Nephron (organoid): ENCODE measurements around the gene NUFIP2.

Experiments used
- H3K27ac Mint-ChIP-seq, 3 experiments: 2 replicates each; pipeline ENCODE4 v1.8.0; 2020; ENCODE audit warnings: mixed read lengths in 3 of 3, mild to moderate bottlenecking in 2 of 3, moderate library complexity in 1 of 3
- H3K27me3 Mint-ChIP-seq: 2 replicates; pipeline ENCODE4 v1.8.0; 2021; ENCODE audit warnings: low read depth, mild to moderate bottlenecking, moderate library complexity, mixed read lengths
- H3K36me3 Mint-ChIP-seq: 2 replicates; pipeline ENCODE4 v1.8.0; 2020; ENCODE audit warnings: low read depth, mixed read lengths
- H3K4me1 Mint-ChIP-seq: 2 replicates; pipeline ENCODE4 v1.8.0; 2020; ENCODE audit warnings: mixed read lengths
- H3K4me3 Mint-ChIP-seq, 3 experiments: 2 replicates each; pipeline ENCODE4 v1.8.0; 2020; ENCODE audit warnings: mild to moderate bottlenecking in 3 of 3, mixed read lengths in 3 of 3, moderate library complexity in 2 of 3
- H3K9me3 Mint-ChIP-seq: 2 replicates; pipeline ENCODE4 v1.8.0; 2020; ENCODE audit warnings: mixed read lengths
- CTCF ChIP-seq, 3 experiments: fragments of 200-600 bp; sonication (generic); IDR thresholded peaks; one replicate each; pipeline ENCODE4 v1.5.0; 2021; ENCODE audit warnings: antibody characterized with exemption in 3 of 3; ENCODE audit not compliant: unreplicated experiment in 3 of 3

Gene NUFIP2

DNA sequence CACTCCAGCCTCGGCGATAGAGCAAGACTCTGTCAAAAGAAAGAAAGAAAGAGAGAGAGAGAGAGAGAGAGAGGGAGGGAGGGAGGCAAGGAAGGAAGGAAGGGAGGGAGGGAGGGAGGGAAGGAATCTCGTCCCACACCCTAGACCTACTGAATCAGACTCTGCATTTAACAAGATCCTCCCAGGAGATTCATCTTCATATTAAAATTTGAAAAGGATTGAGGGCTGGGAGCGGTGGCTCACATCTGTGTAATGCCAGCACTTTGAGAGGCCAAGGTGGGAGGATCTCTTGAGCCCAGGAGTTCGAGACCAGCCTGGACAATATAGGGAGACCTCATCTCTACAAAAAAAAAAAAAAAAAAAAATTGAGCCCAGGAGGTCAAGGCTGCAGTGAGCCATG, 33.5 kb upstream of the NUFIP2 start:
- no peak for TF ChIP-seq CTCF (IDR thresholded peaks at IDR 0.05; ENCODE audit: unreplicated experiment in 3 of 3)
- Mint-ChIP-seq H3K9me3 (no peaks in the 10 kb centered on the region), H3K27ac (no peak overlapping the region), H3K36me3 (no peaks in the 10 kb centered on the region), H3K27me3 (no peaks in the 10 kb centered on the region), H3K4me3 (no peak overlapping the region), H3K4me1 (no peaks in the 10 kb centered on the region)

DNA sequence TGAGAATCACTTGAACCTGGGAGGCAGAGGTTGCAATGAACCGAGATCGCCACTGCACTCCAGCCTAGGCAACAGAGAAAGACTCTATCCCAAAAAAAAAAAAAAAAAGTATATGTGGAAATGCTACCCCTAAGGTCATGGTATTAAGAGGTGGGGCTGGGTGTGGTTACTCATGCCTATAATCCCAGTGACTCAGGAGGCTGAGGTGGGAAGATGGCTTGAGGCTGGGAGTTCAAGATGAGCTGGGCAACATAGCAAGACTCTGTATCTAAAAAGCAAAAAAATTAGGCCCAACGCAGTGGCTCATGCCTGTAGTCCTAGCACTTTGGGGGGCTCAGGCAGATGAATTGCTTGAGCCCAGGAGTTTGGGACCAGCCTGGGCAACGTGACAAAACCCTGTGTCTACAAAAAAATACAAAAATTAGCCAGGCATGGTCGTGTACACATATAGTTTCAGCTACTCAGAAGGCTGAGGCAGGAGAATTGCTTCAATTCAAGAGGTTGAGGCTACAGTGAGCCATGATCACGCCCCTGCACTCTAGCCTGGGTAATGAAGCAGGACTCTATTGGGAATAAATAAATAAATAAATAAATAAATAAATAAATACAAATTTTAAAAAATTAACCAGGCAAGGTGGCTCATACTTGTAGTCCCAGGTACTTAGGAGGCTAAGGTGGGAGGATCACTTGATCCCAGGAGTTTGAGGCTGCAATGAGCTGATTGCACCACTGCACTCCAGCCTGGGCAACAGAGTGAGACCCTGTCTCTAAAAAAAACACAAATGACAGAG, 32.3 kb upstream of the NUFIP2 start:
- Mint-ChIP-seq H3K9me3 (no peaks in the 10 kb centered on the region), H3K27me3 (peaks cover under 1% of the 10 kb centered on the region), H3K4me1 (no peaks in the 10 kb centered on the region), H3K4me3 (no peak overlapping the region), H3K36me3 (no peaks in the 10 kb centered on the region), H3K27ac (no peak overlapping the region)
- TF ChIP-seq CTCF (IDR thresholded peaks at IDR 0.05; ENCODE audit: unreplicated experiment in 3 of 3), result no peak

- Mint-ChIP-seq H3K36me3 (no peaks in the 10 kb centered on the region), H3K27me3 (peaks cover 4% of the 10 kb centered on the region), H3K27ac (no peak overlapping the region), H3K4me3 (no peak overlapping the region), H3K9me3 (no peaks in the 10 kb centered on the region), H3K4me1 (no peaks in the 10 kb centered on the region)
- no peak for TF ChIP-seq CTCF (IDR thresholded peaks at IDR 0.05; ENCODE audit: unreplicated experiment in 3 of 3)
These were observed 28.4 kb upstream of the NUFIP2 start for GRCh38 chr17:29322363-29322762.

- H3K36me3 Mint-ChIP-seq, result no peaks in the 10 kb centered on the region
- no peaks in the 10 kb centered on the region for H3K27me3 Mint-ChIP-seq
- no peak overlapping the region for H3K27ac Mint-ChIP-seq
- no peaks in the 10 kb centered on the region for H3K9me3 Mint-ChIP-seq
- no peaks in the 10 kb centered on the region for H3K4me1 Mint-ChIP-seq
- H3K4me3 Mint-ChIP-seq, result no peak overlapping the region
- TF ChIP-seq CTCF (IDR thresholded peaks at IDR 0.05; ENCODE audit: unreplicated experiment in 3 of 3), result no peak
These were observed 9.4 kb upstream of the NUFIP2 start for GRCh38 chr17:29303386-29303785.

GRCh38 chr17:29299031-29299430, 5.1 kb upstream of the NUFIP2 start:
- H3K36me3 Mint-ChIP-seq, result no peaks in the 10 kb centered on the region

More at GRCh38 chr17:29299031-29299430, 5.1 kb upstream of the NUFIP2 start:
- Mint-ChIP-seq H3K9me3 (no peaks in the 10 kb centered on the region), H3K27ac (no peak overlapping the region), H3K4me1 (peaks cover 12% of the 10 kb centered on the region), H3K4me3 (no peak overlapping the region), H3K27me3 (no peaks in the 10 kb centered on the region)
- no peak for TF ChIP-seq CTCF (IDR thresholded peaks at IDR 0.05; ENCODE audit: unreplicated experiment in 3 of 3)
